Mesothelial cell of epicardium (in vitro differentiated cells): Measurements from ENCODE around the gene ANO1. TPM values are rescaled to one million over a fixed set of nuclear protein-coding genes. Genes with fewer than 3 reads are reported as not detected.
A peak's percentile ranks its signal among the peaks of the same experiment; 100 is the strongest.

Source experiments
- DNase-seq, 2 experiments: peaks; one replicate each; pipeline ENCODE4 v3.0.0; 2021; ENCODE audit warnings: low spot score in 2 of 2; ENCODE audit not compliant: unreplicated experiment in 2 of 2
- H3K27ac Mint-ChIP-seq: 2 replicates; pipeline ENCODE4 v1.8.0; 2021; ENCODE audit warnings: mixed read lengths
- H3K27me3 Mint-ChIP-seq: 2 replicates; pipeline ENCODE4 v1.8.0; 2021; ENCODE audit warnings: low read depth, mixed read lengths
- H3K36me3 Mint-ChIP-seq: 2 replicates; pipeline ENCODE4 v1.8.0; 2021; ENCODE audit warnings: mixed read lengths
- H3K4me1 Mint-ChIP-seq: 2 replicates; pipeline ENCODE4 v1.8.0; 2021; ENCODE audit warnings: mixed read lengths
- H3K4me3 Mint-ChIP-seq: 2 replicates; pipeline ENCODE4 v1.8.0; 2021; ENCODE audit warnings: mild to moderate bottlenecking, moderate library complexity, mixed read lengths
- H3K9me3 Mint-ChIP-seq: 2 replicates; pipeline ENCODE4 v1.8.0; 2021; ENCODE audit warnings: mixed read lengths
- total RNA-seq: library from RNA; stranded (reverse); gene quantifications from 3 replicates; pipeline ENCODE4 v1.2.1, GENCODE V29; 2021
- TF ChIP-seq, protein P1 (sequence below): fragments of 200-600 bp; sonication (generic); IDR thresholded peaks from one replicate; pipeline ENCODE4 v1.5.0; 2021; ENCODE audit warnings: antibody characterized with exemption; ENCODE audit not compliant: unreplicated experiment

ANO1 gene
- total RNA-seq, 1 donor from 2014 or later: 37.2 TPM

DNA sequence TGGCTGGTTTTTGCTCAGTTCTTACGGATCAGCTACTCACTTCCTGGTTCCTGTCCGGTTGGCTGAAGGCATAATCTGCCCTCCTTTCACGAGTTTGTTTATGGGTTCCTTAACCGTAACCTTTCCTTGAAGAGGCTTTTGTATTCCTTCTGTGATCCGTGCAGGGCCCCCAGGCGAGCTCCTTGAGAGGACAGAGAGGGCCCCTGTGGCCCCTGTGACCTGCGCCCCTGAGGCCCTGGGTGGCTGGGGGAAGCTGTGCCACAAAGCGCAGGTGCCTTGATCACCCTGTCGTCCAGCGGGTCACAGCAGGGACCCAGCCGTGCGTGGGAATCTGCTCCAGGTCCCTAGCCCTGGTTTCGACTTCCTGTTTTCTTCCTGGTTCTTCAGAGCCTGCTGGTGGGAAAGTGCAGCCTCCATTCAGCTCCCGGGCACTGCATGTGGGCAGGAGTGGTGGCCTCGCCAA is 97.2 kb downstream of the ANO1 start:
- peaks cover 4% of the 10 kb centered on the region for H3K36me3 Mint-ChIP-seq
- no peaks in the 10 kb centered on the region for H3K4me1 Mint-ChIP-seq
- H3K9me3 Mint-ChIP-seq: no peaks in the 10 kb centered on the region
- DNase-seq: no peak
- H3K4me3 Mint-ChIP-seq: no peak overlapping the region
- TF ChIP-seq, protein P1, sequence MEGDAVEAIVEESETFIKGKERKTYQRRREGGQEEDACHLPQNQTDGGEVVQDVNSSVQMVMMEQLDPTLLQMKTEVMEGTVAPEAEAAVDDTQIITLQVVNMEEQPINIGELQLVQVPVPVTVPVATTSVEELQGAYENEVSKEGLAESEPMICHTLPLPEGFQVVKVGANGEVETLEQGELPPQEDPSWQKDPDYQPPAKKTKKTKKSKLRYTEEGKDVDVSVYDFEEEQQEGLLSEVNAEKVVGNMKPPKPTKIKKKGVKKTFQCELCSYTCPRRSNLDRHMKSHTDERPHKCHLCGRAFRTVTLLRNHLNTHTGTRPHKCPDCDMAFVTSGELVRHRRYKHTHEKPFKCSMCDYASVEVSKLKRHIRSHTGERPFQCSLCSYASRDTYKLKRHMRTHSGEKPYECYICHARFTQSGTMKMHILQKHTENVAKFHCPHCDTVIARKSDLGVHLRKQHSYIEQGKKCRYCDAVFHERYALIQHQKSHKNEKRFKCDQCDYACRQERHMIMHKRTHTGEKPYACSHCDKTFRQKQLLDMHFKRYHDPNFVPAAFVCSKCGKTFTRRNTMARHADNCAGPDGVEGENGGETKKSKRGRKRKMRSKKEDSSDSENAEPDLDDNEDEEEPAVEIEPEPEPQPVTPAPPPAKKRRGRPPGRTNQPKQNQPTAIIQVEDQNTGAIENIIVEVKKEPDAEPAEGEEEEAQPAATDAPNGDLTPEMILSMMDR: no peak
- H3K27ac Mint-ChIP-seq: no peak overlapping the region
- no peaks in the 10 kb centered on the region for H3K27me3 Mint-ChIP-seq

DNA sequence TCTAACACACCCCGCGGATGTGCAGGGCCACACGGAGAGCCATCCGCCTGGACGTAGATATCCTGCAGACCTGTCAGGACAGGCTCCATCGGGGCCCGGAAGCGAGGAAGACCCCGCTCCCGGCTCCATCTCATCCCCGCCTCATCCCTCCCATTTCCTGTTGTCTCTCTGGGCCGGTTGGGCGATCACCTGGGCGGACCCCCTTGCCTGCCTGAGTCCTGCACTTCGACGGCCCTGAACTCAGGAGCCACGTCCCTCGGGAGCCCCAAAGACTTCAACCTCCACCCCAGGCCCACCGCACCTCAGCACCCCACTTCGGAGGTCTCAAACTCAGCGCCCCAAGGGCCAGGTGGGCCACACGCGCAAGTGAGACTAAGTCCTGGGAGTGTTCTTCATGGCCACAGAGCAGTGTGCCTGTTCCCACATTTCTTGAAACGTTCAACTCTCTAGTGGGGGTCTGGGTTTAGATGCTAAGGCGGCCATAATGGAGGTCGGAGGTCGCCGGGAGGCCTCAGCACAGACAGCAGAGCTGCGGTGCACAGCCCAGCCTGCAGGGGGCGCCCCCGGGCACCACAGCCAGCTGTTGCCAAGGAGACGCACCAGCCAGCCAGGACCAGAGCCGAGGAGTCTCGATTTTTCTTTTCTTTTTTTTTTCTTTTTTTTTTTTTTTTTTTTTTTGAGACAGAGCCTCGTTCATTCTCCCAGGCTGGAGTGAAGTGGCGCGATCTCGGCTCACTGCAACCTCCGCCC is 99.0 kb downstream of the ANO1 start:
- Mint-ChIP-seq H3K4me1 (no peaks in the 10 kb centered on the region), H3K36me3 (peaks cover 4% of the 10 kb centered on the region), H3K9me3 (no peaks in the 10 kb centered on the region), H3K27me3 (no peaks in the 10 kb centered on the region), H3K4me3 (no peak overlapping the region), H3K27ac (no peak overlapping the region)
- TF ChIP-seq, protein P1: peak; percentile 52
- DNase-seq: peak in 1 of 2 experiments; percentile 53

- Mint-ChIP-seq H3K27me3 (no peaks in the 10 kb centered on the region), H3K36me3 (peaks cover 2% of the 10 kb centered on the region), H3K27ac (no peak overlapping the region), H3K4me3 (no peak overlapping the region), H3K9me3 (no peaks in the 10 kb centered on the region), H3K4me1 (no peaks in the 10 kb centered on the region)
- DNase-seq: no peak
- TF ChIP-seq, protein P1: no peak
Observed at GRCh38 chr11:70180906-70181305, 102.8 kb downstream of the ANO1 start.

GRCh38 chr11:70182266-70182665 is 104.1 kb downstream of the ANO1 start:
- Mint-ChIP-seq H3K4me3 (no peak overlapping the region), H3K36me3 (no peaks in the 10 kb centered on the region), H3K27ac (no peak overlapping the region), H3K27me3 (peaks cover 1% of the 10 kb centered on the region), H3K4me1 (no peaks in the 10 kb centered on the region), H3K9me3 (no peaks in the 10 kb centered on the region)
- no peak for DNase-seq
- TF ChIP-seq, protein P1: no peak

GRCh38 chr11:70183032-70183431 is 104.9 kb downstream of the ANO1 start:
- H3K36me3 Mint-ChIP-seq: no peaks in the 10 kb centered on the region
- H3K9me3 Mint-ChIP-seq: no peaks in the 10 kb centered on the region
- TF ChIP-seq, protein P1: no peak
- H3K4me3 Mint-ChIP-seq: no peak overlapping the region
- no peak for DNase-seq
- peaks cover 5% of the 10 kb centered on the region for H3K27me3 Mint-ChIP-seq
- no peaks in the 10 kb centered on the region for H3K4me1 Mint-ChIP-seq
- H3K27ac Mint-ChIP-seq: no peak overlapping the region
